ENCODE data around the gene MOCS3.

- no peak for TF ChIP-seq POLR2A (IDR thresholded peaks at IDR 0.05)
- no peak for TF ChIP-seq CTCF (IDR thresholded peaks at IDR 0.05)
Observed at GRCh38 chr20:50920997-50921396, 37.6 kb upstream of the MOCS3 start.
